Measurements from ENCODE around the gene C6. TPM values are rescaled to one million over a fixed set of nuclear protein-coding genes. Genes with fewer than 3 reads are reported as not detected.

Gene C6
- total RNA-seq, 1 experiment from 2014 or later, result 0.37 TPM

DNA sequence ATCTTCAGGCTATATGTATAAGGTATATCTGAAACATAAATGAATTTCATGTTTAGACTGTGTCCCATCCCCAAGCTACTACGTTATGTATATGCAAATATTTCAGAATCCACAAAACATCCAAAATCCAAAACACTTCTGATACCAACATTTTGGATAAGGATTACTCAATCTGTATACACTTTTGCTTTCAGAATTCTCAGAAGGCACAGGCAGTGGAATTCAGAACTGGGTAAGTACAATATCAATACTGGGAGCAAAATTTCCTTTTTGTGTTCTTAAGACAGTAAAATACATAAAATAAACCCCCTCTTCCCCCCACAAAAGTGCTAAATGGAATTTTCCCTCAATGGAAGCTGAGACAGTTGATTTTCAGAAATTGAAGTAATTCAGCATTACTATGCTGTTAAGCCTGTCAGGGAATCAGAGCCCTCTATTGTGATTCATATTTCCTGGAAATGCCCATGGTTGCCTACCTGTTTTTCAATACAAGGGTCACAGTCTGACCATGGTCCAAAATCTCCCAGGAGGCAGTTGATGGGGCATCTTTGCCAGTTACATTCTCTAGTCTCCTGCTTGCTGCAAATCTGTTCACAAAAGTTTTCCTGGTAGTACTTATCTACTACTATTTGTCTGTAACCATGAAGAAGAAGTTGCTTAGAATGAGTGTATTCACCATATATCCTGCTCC, 12.1 kb downstream of the C6 start:
- DNase-seq (ENCODE audit: low read depth, low spot score) (no peak), ATAC-seq (no peak)
- Histone ChIP-seq H3K9me2 (ENCODE audit: insufficient read depth) (no peaks in the 10 kb centered on the region), H3K36me3 (ENCODE audit: control insufficient read depth in 1 of 2, insufficient read depth in 2 of 2, low read length in 2 of 2) (no peaks in the 10 kb centered on the region), H3K27me3 (ENCODE audit: insufficient read depth, low read length) (no peaks in the 10 kb centered on the region), H3K4me1 (ENCODE audit: control insufficient read depth in 1 of 2, insufficient read depth in 2 of 2, low read length in 2 of 2) (no peaks in the 10 kb centered on the region), H3K9ac (ENCODE audit: low read length) (no peak overlapping the region), H3K27ac (ENCODE audit: low read depth, low read length) (no peak overlapping the region), H3K9me3 (ENCODE audit: control insufficient read depth in 1 of 2, insufficient read depth in 1 of 2, low read depth in 1 of 2, low read length in 2 of 2) (no peaks in the 10 kb centered on the region), H3K4me2 (ENCODE audit: low read length) (no peak overlapping the region), H2AFZ (ENCODE audit: low read depth, low read length, poor library complexity, severe bottlenecking) (no peak overlapping the region), H3K79me2 (ENCODE audit: insufficient read depth, low read length) (no peaks in the 10 kb centered on the region), H4K20me1 (ENCODE audit: insufficient read depth) (no peaks in the 10 kb centered on the region), H3K4me3 (replicated peaks in 1 of 2; ENCODE audit: low read depth in 1 of 2, low read length in 2 of 2) (no peak overlapping the region)
- no peak for TF ChIP-seq POLR2AphosphoS5 (IDR thresholded peaks at IDR 0.05; ENCODE audit: low read depth, low read length)
- TF ChIP-seq, protein P1, sequence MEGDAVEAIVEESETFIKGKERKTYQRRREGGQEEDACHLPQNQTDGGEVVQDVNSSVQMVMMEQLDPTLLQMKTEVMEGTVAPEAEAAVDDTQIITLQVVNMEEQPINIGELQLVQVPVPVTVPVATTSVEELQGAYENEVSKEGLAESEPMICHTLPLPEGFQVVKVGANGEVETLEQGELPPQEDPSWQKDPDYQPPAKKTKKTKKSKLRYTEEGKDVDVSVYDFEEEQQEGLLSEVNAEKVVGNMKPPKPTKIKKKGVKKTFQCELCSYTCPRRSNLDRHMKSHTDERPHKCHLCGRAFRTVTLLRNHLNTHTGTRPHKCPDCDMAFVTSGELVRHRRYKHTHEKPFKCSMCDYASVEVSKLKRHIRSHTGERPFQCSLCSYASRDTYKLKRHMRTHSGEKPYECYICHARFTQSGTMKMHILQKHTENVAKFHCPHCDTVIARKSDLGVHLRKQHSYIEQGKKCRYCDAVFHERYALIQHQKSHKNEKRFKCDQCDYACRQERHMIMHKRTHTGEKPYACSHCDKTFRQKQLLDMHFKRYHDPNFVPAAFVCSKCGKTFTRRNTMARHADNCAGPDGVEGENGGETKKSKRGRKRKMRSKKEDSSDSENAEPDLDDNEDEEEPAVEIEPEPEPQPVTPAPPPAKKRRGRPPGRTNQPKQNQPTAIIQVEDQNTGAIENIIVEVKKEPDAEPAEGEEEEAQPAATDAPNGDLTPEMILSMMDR (IDR thresholded peaks at IDR 0.05 in 2 of 3, conservative IDR thresholded peaks at IDR 0.05 in 1 of 3; ENCODE audit: borderline replicate concordance in 1 of 3, insufficient read depth in 1 of 3, low read depth in 2 of 3, low read length in 2 of 3), result no peak
- TF ChIP-seq TCF7L2 (IDR thresholded peaks at IDR 0.05; ENCODE audit: borderline replicate concordance, extremely low read depth, insufficient read depth, insufficient read length), result no peak
- TF ChIP-seq, protein P2, sequence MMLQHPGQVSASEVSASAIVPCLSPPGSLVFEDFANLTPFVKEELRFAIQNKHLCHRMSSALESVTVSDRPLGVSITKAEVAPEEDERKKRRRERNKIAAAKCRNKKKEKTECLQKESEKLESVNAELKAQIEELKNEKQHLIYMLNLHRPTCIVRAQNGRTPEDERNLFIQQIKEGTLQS (IDR thresholded peaks at IDR 0.05), result no peak
- TF ChIP-seq EGR1 (IDR thresholded peaks at IDR 0.05; ENCODE audit: low read depth), result no peak
- TF ChIP-seq RAD21 (IDR thresholded peaks at IDR 0.05; ENCODE audit: low read depth), result no peak
- ChIA-PET RAD21 (ENCODE audit: low non-redundant PET in 1 of 2, low total read pairs in 2 of 2, uncharacterized antibody in 2 of 2, unreplicated experiment in 2 of 2) (no interaction called here), POLR2A (no interaction called here), CTCF (no interaction called here)
- intact Hi-C loops (cut with micrococcal nuclease), result no loop called here
- BruUV-seq (replicated peaks), result no TSS peak

DNA sequence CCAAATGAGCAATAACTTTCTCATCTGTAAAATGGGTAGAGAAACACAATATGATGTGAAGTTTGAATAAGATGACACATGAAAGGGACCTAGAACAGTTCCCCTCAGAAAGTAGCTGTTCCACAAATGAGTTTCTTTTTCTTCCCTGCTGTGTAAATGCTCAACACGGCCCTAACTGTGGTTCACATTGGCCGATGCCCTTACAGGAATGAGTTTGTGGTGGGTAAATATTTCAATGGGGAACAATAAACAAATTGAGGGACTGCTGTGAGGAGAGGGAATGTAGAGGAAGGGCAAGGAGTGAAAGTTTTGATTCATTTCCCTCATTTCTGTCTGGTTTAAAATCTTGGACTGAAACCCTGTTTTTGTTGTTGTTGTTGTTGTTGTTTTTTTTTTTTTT, 12.8 kb downstream of the C6 start:
- Histone ChIP-seq H2AFZ (ENCODE audit: low read depth, low read length, poor library complexity, severe bottlenecking) (no peak overlapping the region), H3K36me3 (ENCODE audit: control insufficient read depth in 1 of 2, insufficient read depth in 2 of 2, low read length in 2 of 2) (no peaks in the 10 kb centered on the region), H3K9me2 (ENCODE audit: insufficient read depth) (no peaks in the 10 kb centered on the region), H3K4me3 (replicated peaks in 1 of 2; ENCODE audit: low read depth in 1 of 2, low read length in 2 of 2) (no peak overlapping the region), H3K4me1 (ENCODE audit: control insufficient read depth in 1 of 2, insufficient read depth in 2 of 2, low read length in 2 of 2) (no peaks in the 10 kb centered on the region), H3K79me2 (ENCODE audit: insufficient read depth, low read length) (no peaks in the 10 kb centered on the region), H3K9me3 (ENCODE audit: control insufficient read depth in 1 of 2, insufficient read depth in 1 of 2, low read depth in 1 of 2, low read length in 2 of 2) (no peaks in the 10 kb centered on the region), H4K20me1 (ENCODE audit: insufficient read depth) (no peaks in the 10 kb centered on the region), H3K27ac (ENCODE audit: low read depth, low read length) (no peak overlapping the region), H3K9ac (ENCODE audit: low read length) (no peak overlapping the region), H3K4me2 (ENCODE audit: low read length) (no peak overlapping the region), H3K27me3 (ENCODE audit: insufficient read depth, low read length) (no peaks in the 10 kb centered on the region)
- ATAC-seq (no peak), DNase-seq (ENCODE audit: low read depth, low spot score) (no peak)
- no TSS peak for BruUV-seq (replicated peaks)
- TF ChIP-seq, protein P3, sequence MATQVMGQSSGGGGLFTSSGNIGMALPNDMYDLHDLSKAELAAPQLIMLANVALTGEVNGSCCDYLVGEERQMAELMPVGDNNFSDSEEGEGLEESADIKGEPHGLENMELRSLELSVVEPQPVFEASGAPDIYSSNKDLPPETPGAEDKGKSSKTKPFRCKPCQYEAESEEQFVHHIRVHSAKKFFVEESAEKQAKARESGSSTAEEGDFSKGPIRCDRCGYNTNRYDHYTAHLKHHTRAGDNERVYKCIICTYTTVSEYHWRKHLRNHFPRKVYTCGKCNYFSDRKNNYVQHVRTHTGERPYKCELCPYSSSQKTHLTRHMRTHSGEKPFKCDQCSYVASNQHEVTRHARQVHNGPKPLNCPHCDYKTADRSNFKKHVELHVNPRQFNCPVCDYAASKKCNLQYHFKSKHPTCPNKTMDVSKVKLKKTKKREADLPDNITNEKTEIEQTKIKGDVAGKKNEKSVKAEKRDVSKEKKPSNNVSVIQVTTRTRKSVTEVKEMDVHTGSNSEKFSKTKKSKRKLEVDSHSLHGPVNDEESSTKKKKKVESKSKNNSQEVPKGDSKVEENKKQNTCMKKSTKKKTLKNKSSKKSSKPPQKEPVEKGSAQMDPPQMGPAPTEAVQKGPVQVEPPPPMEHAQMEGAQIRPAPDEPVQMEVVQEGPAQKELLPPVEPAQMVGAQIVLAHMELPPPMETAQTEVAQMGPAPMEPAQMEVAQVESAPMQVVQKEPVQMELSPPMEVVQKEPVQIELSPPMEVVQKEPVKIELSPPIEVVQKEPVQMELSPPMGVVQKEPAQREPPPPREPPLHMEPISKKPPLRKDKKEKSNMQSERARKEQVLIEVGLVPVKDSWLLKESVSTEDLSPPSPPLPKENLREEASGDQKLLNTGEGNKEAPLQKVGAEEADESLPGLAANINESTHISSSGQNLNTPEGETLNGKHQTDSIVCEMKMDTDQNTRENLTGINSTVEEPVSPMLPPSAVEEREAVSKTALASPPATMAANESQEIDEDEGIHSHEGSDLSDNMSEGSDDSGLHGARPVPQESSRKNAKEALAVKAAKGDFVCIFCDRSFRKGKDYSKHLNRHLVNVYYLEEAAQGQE (IDR thresholded peaks at IDR 0.05; ENCODE audit: low read depth), result no peak
- TF ChIP-seq EGR1 (IDR thresholded peaks at IDR 0.05; ENCODE audit: low read depth), result no peak
- RAD21 ChIA-PET (ENCODE audit: low non-redundant PET in 1 of 2, low total read pairs in 2 of 2, uncharacterized antibody in 2 of 2, unreplicated experiment in 2 of 2), result no interaction called here
- intact Hi-C loops (cut with micrococcal nuclease), result no loop called here
- POLR2A ChIA-PET, result no interaction called here
- CTCF ChIA-PET, result no interaction called here

Data from HCT116 (cell line).